HG03280 (cell line): ENCODE data around the gene ZFYVE28.
A peak's percentile ranks its signal among the peaks of the same experiment; 100 is the strongest.

ENCODE experiments used
- ATAC-seq: cut with Tn5 transposase; IDR thresholded peaks from one replicate; pipeline ENCODE4 v1.9.1; 2021; ENCODE audit warnings: mild to moderate bottlenecking, moderate library complexity; ENCODE audit not compliant: unreplicated experiment

The ZFYVE28 gene

DNA sequence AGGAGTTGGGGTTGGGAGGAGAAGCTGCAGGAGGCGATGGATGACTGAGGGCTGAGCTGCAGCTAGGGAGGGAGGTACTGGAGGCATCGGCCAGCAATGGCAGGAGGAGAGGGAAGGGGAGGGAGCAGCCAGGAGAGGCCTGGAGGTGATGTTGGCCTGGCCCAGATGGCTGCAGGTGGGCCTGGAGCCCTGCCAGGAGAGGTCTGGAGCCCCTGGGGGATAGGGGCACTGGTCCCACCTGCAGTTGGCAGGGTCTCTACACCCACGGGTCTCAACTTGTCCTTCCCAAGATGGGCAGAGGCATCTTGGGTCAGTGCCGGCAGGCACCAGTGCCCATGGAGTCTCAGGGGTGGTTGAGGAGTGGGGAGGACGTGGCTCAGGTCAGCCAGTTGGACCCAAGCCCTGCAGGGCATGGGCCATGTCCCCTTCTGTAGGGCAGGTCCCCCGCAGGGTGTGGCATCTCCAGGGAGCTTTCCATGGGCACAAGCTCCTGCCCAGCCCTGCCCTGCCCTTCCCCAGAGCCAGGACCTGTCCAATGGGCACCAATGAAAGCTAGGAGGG is 153.9 kb downstream of the ZFYVE28 start:
- no peak for ATAC-seq

DNA sequence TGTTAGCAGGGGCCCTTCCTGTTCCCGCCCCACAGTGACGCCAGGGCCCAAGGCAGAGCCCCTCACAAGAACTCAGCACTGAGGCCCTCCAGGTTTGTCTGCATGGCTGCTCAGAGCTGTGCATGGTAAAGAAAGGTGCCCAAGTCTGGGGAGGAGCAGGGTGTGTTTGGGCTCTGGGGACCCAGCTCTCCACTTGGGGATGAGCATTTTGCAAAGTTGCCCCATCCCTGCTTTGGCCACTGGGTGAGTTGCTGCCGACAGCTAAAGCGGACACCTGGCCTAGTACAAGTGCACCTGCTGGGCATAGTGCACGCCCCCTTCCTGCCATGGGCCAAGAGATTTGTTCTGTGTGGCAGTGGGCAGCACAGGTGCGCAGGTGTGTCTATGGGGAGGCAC is 154.5 kb downstream of the ZFYVE28 start:
- ATAC-seq = no peak

DNA sequence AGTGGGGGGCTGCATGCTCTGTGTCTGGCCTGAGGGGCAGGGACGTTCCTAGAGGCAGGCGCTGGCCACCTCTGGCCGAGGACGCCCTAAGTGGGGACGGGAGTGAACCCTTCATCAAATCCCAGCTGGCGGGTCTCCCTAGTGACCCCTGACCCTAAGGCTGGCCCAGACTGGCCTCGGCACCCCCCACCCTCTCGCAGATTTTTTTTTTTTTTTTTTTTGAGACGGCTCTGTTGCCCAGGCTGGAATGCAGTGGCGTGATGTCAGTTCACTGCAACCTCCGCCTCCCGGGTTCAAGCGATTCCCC is 155.5 kb downstream of the ZFYVE28 start:
- ATAC-seq = no peak

DNA sequence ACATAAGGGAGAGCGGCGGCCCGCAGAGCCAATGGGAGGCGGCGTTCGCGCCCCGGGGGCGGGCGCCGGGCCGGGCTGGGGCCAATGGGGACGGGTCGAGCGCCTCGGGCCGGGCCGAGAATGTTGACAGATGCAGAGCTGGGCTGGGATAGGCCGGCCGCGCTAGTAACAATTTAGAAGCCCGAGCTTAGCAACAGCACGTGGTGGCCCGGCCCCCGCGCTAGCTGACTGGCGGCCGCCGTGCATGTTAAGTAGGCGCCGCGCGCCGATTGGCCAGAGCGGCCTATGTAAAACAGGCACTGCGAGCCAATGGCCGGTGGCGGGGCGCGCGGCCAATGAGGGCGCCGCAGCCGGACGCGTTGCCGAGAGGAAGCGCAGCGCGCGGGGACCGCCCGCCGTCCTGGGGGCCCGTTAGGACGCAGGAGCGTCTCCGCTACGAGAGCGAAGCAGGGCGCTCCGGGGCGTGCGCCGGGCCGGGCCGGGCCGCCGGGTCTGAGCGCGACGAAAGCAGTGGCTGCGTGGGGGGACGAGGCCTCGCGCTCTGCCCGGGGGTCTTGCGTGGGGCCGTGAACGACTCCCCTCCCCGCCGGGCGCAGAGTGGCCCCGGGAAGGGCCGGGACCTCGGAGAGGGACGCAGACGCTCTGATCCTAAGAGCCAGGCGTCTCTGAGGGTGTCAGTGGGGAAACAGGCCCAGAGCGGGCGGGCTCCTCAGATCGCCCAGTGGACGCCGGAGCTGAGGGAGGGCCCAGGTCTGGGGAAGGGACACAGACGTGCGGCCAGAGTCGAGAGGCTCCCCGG is 156.1 kb downstream of the ZFYVE28 start:
- peak; percentile 89 for ATAC-seq

DNA sequence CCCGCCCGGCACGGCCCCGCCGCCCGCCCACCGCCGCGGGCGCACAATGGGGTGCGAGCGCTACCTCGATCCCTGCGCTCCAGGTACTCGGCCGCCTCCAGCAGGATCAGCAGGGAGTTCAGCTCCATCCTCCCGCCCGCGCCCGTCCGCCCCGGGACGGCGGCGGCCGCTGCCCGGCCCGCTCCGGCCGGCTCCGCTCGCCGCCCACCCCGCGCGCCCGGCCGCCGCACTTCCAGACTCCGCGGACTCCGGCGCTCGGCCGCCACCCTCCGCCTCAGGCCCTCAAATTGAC is 156.6 kb downstream of the ZFYVE28 start, which contains the start of gene MXD4:
MXD4 (minus strand) TSS at position 257 of the 292 bp plus-strand sequence; CDS start at position 128, 129 bp downstream.
- peak; percentile 6 for ATAC-seq

DNA sequence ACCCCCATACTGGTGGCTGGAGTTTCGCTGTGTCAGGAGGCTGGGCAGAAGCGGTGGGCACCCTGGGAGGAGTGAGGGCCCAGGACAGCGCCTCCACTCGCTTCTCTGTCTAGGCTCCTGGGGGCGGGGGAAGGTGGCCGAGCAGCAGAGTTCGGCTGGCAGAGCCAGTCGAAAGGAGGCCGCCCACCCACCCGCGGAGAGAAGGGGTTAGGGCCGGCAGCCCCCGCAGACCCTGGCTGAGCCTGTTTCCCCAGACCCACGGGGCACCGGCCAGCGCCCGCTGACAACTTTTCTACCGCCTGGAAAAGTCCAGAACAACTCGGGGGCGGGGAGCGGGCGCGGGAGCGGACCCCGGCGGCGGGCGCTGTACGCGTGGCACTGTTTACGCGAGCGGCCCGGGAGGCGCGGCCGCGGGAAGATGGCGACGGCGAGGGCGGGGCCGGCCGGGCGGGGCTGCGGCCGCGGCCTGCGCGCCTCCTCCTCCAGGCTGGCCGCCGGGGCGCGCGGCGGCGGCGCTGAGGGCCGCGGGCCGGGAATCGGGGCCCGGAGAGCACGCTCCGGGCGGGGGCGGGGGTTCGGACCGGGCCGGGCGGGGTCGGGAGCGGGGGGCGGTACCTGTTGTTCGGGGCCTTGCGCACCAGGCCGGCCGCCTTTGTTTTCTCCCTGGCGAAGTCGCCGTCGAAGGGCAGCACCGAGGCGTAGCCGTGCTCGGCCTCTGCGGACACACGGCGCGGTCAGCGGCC is 157.2 kb downstream of the ZFYVE28 start:
- ATAC-seq = peak; percentile 29

DNA sequence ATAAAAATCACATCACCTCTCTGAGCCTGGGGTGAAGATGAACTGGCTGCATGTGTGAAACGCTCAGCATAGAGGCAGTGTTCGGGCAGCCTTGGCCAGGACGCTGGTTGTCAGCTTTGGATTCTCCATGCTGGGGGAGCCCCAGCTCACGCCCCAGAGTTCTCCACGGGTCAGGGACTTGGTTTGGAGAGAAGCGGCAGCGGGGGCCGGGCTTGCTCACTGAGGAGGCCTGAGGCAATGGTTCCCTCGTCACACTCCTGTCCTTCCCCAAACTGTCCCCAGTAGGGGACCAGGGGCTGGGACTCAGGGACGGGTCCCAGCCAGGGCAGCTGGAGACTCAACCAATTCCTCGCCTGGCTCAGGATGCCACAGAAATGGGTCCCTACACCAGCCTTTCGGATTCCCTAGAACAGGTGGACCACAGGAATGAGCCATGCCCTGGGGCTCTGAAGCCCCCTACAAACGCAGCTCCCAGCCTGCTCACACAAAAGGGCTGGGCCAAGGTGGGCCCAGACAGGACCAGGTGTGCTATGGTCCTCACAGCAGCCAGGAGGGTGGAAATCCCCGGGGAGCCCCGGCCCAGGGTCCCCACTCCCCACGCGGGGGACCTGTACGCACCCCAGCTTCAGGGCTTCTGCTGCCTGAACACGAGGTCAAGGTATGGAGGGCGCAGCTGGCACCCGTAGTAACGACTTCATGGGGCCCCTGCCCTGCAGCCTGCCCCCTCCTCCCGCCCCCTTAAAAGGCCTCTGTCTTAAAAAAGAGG is 157.9 kb downstream of the ZFYVE28 start:
- ATAC-seq = no peak

DNA sequence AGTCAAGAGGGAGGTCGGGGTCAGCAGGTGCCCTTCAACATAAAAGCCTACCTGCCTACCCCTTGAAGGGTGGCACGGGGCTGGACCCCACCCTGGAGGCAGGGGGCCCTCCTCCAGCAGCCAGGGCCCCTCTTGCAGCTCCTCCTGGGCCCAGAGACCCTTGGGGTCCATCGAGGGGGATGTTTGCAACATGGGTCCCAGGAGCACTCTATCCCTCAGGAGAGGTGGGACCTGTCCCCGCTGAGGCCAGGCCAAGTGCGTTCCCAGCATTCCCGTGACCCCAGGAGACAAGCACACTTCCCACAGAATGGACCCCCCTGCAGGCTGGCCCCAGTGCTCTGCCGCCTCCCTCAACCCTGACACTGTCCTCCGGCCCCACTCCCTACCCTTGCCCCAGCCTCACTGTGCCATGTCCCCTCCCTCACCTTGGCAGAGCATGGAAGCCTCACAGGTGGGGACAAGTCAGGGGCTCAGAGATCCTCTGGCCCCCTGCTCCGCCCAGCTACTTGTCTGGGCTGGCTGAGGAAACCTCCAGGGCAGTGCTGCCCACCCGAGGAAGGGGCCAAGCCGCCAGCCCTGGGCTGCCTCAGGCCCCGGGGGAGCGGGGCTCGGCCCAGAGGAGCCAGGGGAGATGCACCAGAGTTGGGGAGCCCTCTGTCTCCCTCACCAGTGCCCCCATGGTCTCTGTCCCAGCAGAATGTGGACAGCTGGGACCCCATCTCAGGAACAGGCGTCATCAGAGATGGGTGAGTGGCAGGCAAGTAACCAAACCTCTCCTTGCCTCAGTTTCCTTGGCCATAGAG is 158.7 kb downstream of the ZFYVE28 start:
- no peak for ATAC-seq

DNA sequence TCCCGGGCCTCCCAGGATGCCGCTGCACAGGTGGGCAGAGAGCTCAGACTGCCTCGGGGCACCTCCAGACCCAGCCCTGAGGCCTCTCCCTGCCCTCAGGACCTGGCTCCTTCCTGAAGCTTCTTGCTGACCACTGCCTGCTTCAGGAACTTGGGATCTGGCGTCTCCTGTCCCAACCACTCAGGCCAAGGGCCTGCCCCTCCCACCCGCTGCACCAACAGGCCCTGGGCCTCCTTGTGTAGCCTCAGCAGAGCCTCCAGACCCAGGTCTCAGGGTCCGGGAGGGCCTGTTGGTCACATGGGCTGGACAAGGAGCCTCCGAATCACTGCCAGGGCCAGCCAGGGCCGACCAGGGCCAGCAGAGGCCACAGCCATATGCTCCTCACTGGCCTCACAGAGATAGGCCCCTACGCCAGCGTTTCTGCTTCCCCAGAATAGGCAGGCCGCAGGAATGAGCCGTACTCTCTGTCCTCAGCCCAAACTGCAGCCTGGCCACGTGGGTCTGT is 159.4 kb downstream of the ZFYVE28 start:
- ATAC-seq = no peak

DNA sequence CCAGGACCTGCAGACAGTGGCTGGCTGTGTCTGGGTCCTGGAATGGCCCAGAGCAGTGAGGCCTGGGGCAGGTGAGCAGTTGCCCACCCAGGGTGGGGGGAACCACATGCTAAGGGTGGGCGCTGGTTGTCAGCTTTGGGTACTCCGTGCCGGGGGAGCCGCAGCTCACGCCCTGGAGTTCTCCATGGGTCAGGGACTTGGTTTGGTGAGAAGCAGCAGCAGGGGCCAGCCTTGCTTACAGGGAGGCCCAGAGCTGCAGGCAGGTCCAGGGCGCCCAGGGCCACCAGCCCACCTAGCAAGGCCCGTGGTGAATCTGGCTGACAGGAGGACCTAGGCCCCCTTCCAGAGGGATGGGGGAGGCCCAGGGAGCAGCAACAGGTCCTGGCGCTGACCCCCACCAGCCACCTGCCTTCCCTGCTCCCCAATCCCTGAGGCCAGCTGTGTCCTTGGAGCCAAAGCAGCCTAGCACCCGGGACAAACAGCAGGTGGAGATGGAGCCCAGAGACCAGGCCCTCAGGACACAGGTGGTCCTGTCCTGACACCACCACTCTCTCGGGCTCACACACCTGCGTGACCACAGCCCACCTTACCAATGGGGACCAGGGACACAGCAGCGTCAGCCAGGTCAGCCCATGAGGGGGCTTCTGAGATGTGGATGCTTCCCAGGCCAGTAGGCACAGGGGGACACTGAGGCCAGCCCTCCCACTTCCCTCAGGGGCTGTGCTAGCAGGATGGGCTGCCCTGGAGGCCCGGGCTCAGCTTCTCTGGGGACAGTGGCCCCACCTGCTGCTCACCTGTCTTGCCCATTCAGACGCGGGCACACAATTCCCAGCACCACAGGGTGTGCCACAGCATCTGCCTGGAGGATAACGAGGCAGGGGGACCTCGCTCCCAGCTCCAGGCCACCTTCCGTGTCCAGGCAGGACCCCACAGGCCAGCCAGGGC is 160.1 kb downstream of the ZFYVE28 start:
- no peak for ATAC-seq

DNA sequence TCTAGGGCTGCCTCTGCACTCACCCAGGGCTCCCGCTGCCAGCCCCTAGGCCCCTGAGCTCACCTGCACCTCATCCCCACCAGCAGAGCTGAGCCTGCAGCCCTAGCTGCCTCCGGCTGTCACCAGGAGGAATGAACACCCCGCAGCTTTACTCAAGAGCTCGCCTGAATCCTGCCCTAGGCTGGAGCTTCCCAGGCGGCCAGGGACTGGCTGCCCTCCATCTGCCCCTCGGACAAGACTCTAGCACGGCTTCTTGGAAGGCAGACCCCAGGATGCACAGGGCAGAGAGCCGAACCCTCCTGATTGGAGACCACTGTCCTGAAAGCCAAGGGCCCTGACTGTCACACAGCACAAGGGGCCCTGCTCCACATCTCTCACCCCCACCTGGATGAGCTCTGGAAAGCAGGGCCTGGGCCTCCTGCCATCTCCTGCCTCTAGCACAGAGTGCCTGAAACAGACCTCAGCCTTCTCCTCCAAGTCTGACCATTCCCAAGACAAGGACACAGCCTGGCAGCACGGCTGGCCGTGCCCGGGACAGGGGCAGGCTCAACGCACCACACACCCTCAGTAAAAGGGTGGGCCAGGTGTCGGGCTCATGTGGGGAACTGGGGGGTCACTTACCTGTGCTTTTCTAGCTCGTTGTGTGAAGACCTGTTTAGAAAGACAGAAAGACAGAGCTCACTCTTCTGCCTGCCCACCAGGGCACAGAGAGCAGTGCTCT is 160.9 kb downstream of the ZFYVE28 start:
- no peak for ATAC-seq

DNA sequence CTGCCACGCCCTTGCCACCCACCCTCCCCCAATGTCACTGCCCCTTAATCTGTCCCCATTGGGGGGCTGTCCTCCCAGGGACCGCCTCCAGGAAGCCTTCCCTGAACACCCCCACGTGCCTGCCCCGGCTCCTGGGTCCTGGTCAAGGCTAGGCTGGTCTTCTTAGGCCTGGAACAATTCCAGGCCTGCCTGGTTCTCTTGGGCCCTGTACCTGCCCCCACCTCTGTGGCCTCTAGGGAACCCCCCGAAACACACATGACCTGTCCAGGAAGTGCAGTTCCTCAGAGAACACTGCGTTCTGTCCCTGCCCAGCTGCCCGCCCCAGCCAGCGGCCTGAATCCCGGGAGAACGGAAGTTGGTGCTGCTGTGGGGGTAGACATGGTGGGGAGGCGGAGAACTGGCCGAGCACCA is 161.7 kb downstream of the ZFYVE28 start:
- ATAC-seq = no peak

DNA sequence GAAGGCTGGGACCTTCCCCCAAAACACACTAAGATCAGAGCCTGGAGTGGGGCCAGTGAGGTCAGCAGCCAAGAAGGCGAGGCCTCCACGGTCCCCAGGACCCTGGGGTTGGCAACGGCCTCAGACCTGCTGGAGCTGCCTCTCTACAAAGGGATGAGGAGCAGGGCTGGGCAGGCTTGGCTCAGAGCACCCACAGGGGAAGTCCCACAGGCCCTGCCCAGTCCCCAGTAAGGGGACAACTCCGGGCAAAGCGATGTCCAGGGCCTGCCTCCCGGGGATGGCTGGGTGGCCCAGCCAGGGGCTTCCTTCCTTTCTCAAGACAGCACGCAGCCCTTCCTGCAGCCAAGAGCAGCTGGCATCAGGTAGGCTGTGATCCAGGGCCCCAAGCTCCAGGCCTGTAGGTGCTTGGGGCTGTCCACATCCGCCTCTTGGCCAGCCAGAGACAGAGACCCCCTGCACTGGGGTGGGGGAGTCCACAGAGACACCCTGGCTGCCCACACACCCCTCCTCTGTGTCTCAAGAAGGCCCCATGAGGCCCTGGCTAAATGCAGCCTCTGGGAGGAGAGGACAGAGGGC is 162.2 kb downstream of the ZFYVE28 start:
- ATAC-seq = no peak

DNA sequence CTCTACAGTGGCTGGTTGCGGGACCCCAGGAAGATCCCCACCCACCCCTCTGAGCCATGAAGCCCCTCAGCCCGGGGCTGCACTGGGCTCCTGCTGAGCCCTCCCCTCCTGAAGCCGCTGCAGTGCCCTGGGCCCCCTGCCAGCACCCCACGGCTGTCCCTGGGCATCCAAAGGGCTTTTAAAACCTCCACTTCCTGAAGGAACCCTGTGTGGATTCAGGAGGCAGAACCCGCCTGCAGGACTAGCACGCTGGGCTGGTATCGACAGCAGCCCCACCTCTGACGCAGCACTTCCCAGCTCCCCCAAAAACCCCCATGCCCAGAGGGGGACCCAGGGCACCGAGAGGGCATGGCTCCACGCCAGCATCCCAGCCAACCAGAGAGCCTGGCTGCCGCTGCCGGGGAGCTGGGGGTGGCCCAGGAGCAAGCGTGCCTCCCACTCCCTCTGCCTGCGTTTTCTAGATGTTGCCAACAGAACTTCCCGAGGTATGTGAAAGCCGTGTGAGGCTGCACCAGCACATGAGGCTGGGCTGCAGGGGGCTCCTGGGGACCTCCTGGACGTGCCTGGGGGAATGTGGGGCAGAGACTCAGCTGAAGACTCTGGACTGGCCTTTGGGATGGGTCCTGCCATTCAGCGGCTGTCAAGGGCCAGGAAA is 162.8 kb downstream of the ZFYVE28 start:
- ATAC-seq = no peak

DNA sequence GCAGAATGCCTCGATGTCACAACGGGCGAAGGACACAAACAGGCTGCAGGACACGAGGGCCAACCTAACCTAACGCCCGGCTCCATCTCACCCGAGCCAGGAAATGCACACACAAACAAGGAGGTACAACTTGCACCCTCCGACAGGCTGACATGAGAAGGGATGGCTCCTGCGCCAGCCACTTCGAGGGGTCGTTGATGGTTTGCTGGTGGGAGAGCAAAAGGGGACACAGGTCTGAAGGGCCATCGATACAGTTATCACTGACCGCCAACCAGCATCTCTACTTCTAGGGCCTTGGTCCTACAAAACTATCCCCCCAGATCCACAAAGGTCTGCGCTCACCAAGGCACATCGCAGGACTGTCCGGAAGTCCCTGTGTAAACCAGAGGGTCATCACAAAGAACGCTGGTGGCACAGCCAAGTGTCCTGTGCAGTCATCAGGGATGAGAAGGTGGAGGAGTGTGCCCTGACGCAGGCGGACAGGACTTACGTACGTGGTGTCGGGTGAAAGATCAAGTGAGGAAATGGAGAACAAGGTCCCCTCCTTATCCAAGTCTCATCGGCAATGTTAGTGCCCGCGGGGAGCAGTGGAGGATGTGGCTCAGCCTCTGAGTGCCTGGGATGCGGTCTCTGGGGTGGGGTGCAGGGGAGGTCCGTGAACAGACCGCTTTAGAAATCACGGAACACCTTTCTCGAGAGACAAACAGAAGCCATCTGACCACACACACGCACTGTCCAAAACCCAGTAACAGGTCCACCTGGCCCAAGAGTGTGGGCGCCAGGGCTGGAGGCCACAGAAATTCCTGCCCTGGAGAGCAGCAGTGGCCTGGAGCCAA is 163.6 kb downstream of the ZFYVE28 start:
- no peak for ATAC-seq

DNA sequence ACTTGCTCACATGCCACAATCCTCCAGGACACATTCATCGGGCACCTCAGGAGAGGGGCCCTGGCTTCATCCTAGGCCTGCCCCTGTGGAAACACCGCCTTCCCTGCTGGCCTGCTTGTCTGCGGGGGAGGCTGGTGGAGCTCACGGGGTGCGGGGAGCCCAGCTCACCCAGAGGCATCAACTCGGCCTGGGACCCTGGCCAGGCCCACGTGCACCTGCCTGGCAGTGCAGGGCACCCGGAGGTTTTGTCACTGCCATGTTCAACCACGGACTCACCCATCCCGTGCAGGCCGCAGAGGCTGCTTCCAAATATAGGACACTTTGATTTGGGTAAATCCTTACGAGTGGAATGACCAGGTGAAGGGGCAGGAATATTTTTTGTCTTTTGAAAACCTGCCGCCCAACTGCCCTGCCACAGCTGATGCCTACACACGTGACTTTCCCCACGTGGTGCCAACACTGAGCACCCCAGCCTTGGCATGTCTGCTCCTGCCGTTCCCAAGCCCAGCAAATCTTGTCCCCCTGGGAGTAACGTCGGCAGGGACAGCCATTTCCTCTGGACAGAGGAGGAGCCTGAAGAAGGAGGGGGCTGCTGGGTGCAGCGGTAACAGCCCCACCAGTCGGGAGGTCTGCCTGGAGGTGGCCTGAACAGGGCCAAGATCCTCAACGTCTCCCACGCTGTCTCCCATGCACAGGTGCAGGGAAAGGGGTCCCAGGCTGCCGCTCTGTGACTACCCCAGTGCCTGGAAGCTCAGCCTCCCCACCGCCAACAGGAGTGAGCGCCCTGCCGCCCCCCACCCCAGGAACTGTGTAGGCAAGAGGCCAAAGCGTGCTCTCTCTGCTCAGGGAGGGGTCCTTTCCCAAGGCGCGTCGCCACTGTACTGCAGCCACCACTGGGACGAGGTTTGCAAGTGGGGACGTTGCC is 165.0 kb downstream of the ZFYVE28 start:
- ATAC-seq = no peak
